Activated T-cell treated with anti-CD3 and anti-CD28 coated beads, Interleukin-2, amount 50 U/mL, for 4 hours (primary cell): ENCODE data around the gene NPTXR. TPM values are rescaled to one million over a fixed set of nuclear protein-coding genes. Genes with fewer than 3 reads are reported as not detected.

Experiments
- ATAC-seq, 2 donors: fragments of 200-7000 bp; cut with Tn5 transposase; one replicate each; pipeline ENCODE4 v1.10.0; 2021
- DNase-seq: peaks from one replicate; pipeline ENCODE4 v3.0.0-alpha.2; 2020
- H3K27me3 Mint-ChIP-seq: one replicate; pipeline ENCODE4 v1.8.0; 2021; ENCODE audit warnings: low read depth, mixed read lengths
- H3K36me3 Mint-ChIP-seq: one replicate; pipeline ENCODE4 v1.8.0; 2022; ENCODE audit warnings: mixed read lengths; ENCODE audit not compliant: insufficient read depth
- H3K4me1 Mint-ChIP-seq: one replicate; pipeline ENCODE4 v1.8.0; 2021; ENCODE audit warnings: low read depth, mixed read lengths
- H3K4me3 Mint-ChIP-seq: one replicate; pipeline ENCODE4 v1.8.0; 2021; ENCODE audit warnings: mild to moderate bottlenecking, moderate library complexity, mixed read lengths
- H3K9me3 Mint-ChIP-seq: one replicate; pipeline ENCODE4 v1.8.0; 2021; ENCODE audit warnings: mixed read lengths
- total RNA-seq, 3 donors: library from RNA; stranded (reverse); gene quantifications; one replicate each; pipeline ENCODE4 v1.2.1, GENCODE V29; 2021

Gene NPTXR
- total RNA-seq, 3 donors from 2014 or later = 2.0 to 2.5 (median 2.2) TPM

DNA sequence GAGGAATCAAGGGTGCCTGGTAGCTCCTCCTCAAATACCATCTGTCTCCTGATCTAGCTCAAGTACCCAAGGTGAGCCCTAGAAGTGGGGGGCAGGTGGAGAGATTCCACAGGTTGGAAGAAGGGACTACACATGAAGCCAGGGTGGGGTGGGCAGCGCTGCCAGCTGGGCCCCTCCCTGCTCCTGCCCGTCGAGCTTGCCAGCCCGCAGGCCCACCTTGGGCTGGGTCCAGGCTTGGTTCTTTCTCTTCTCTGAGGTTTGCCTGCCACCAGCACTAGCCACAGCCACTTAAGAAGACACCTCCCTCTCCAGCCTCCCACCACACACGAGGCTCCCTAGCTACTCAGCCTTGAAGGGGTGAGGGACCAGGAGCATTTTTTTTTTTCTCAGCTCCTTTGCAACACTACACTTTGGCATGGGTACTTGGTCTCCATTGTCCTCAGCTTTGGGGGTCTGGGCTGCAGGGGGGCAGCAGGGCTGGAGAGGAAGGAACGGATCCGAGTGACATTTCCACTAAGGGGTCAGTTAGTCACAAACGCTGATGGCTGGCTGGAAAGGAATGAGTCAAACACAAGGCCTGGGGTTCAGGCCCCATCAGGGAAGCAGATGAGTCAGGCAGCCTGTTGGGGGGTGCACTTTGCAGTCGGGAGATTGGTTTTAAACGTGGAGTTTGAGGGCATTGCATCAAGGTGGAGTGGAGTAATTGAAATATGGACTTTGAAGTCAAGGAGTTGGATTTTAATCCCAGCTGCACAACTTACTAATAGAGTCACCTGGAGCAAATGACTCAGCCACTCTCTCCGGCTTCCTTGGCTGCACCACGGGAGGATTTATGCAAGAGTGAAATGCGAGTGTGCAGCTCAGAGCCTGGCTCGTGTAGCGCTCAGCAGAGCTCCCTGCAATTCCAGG is 7.4 kb upstream of the NPTXR start:
- Mint-ChIP-seq H3K4me3 (no peak overlapping the region), H3K4me1 (no peaks in the 10 kb centered on the region), H3K9me3 (no peaks in the 10 kb centered on the region), H3K36me3 (no peaks in the 10 kb centered on the region), H3K27me3 (peaks cover 6% of the 10 kb centered on the region)
- DNase-seq (no peak), ATAC-seq (no peak)

DNA sequence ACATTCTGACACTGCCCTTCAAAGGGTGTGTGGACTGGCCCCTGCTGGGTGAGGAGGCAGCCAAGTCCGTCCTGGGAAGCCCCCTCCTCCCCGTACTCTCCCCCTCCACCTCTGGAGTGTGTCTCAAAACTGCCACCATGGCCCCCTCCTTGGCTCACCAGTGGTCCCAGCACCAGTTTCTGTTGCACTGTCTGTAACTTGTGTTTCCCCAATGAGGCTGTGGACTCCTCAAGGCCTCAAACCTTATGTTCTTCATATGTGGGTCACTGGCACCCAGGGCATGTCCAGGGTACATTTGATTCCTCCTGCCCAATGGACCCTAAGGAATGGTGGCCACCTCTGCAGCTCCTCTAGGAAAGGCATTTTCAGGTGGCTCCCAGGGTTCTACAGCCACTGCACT is 6.6 kb upstream of the NPTXR start:
- Mint-ChIP-seq H3K4me1 (no peaks in the 10 kb centered on the region), H3K4me3 (no peak overlapping the region), H3K27me3 (peaks cover 7% of the 10 kb centered on the region), H3K36me3 (no peaks in the 10 kb centered on the region), H3K9me3 (no peaks in the 10 kb centered on the region)
- DNase-seq (no peak), ATAC-seq (no peak)

DNA sequence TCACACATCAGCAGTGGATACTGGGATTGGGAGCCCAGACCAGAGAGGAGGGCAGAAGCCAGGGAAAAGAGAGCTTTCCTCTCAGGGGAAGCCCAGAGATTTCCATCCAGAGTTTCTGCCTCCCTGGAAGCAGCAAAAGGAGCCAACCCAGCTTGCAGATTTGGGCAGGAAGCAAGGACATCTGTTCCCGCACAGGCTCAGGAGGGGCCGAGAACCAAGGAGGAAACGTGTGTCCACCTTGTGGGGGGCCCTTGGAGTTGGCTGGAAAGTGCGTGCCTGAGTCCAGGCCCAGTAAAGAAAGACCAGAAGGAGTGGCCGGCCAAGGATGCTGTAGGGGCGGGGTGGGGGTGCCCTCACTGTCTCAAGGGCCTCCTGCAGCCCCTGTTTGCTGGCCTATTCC is 6.0 kb upstream of the NPTXR start:
- H3K4me3 Mint-ChIP-seq = no peak overlapping the region
- no peaks in the 10 kb centered on the region for H3K9me3 Mint-ChIP-seq
- H3K36me3 Mint-ChIP-seq = no peaks in the 10 kb centered on the region
- no peaks in the 10 kb centered on the region for H3K4me1 Mint-ChIP-seq
- peaks cover 11% of the 10 kb centered on the region for H3K27me3 Mint-ChIP-seq
- ATAC-seq (no peak), DNase-seq (no peak)

DNA sequence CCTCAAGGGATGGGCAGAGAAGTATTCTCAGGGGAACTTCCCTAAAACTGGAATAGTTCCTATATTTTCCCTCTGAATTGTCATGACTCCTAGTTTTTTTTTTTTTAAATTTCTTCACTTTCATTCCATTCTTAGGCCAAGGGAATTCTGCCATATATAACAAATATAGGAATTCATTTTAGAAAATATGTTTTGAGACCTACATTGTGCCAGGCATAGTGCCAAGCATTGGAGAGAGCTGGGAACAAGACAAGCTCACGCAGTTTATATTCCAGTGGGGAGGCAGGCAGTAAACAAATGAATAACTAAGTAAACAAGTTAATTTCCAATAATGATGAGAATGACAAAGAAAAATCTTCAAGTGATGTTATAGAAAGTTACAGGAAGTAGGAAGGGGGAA is 2.6 kb upstream of the NPTXR start:
- ATAC-seq = no peak
- Mint-ChIP-seq H3K27me3 (peaks cover 20% of the 10 kb centered on the region), H3K4me1 (peaks cover 10% of the 10 kb centered on the region), H3K4me3 (no peak overlapping the region), H3K36me3 (no peaks in the 10 kb centered on the region), H3K9me3 (no peaks in the 10 kb centered on the region)
- DNase-seq = no peak

DNA sequence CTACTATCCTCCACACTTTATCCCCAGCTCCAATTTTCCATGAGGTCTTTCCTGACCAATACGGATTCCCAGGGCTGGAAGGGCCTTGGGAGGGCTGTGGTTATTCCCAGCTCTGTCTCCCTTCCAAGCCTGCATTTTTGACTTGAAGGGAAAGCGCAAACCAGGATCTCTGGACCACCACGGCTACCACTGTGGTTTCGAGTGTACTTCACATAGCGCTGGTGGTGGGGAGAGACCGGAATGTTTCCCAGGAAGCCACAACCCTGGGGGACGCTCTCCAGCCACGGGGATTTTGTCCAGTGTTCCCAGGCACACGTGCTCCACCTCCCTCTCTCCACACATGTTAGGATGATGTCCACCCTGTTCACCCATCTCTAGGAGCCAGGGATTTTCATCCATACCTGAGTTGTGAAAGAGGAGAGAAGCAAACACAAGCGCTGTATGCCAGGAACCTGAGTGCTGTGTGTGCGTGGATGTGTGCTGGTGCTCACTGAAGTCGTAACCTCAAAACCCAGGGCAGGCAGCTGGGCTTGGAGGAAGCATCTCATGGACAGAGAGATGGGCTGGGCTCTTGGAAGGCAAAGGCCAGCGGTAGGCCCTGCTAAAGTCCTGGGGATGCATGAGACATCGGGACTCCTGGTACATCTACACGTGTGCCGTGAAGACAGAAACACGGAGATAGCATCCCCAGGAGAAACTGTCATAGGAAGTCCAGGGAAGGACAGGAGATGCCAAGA is 1.3 kb upstream of the NPTXR start:
- DNase-seq (no peak), ATAC-seq (no peak)
- Mint-ChIP-seq H3K9me3 (no peaks in the 10 kb centered on the region), H3K4me3 (peak overlapping the region; percentile 39), H3K27me3 (peaks cover 26% of the 10 kb centered on the region), H3K36me3 (no peaks in the 10 kb centered on the region), H3K4me1 (peaks cover 14% of the 10 kb centered on the region)

DNA sequence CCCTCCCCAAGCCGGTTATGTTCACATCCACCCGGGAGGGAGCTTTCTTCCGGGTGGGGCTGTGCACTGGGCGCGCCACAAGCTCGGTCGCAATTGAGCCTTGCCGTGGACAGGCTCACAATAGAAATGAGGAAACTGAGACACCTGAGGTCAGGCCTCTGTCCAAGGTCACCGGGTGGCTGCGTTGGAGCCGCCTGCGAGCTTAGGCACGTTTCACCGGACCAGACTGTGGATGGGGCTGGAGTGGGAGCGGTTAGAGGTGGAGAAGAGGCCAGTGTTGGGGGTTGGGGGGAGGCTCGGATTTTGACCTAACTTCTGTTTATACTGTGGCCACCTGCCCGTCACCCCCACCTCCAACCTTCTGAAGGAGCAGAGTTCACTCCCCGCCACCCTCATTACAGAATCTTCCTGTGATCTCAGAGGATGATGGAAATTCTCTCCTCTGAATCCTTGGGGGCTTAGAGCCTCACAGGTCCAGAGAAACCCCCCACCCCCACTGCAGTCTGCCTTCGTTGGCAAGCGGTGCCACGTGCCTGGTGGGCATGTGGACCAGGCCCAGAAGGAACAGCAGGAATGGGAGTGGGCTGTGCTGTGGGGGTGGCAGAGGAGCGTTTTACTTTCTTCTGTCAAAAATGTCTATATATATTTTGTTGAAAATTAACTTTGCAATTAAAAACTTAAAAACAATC is 631 bp upstream of the NPTXR start:
- Mint-ChIP-seq H3K9me3 (no peaks in the 10 kb centered on the region), H3K27me3 (peaks cover 33% of the 10 kb centered on the region), H3K36me3 (no peaks in the 10 kb centered on the region), H3K4me1 (peaks cover 18% of the 10 kb centered on the region), H3K4me3 (peak overlapping the region; percentile 61)
- no peak for DNase-seq
- ATAC-seq = peak in 1 of 2 donors; percentile 2

DNA sequence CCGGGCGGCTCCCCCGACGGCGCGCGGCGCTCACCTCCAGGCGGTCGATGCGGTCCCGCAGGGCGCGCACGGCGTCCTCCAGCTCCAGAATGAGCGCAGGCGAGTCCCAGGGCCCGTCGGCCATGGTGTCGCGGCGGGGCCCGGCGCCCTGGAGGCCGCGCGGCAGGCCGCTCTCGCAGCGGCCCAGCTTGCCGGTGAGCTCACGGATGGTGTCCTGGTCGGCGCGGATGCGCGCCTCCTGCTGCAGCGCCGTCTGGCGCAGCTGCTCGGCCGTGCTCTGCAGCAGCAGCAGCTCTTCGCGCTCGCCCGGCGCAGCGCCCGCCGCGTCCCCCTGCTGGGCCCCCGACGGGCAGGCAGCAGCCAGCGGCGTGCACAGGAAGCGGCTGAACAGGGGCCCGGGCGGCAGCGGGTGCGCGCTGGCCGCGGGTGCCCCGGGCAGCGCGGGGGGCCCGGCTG is 599 bp downstream of the NPTXR start:
- H3K27me3 Mint-ChIP-seq = peaks cover 31% of the 10 kb centered on the region

DNA sequence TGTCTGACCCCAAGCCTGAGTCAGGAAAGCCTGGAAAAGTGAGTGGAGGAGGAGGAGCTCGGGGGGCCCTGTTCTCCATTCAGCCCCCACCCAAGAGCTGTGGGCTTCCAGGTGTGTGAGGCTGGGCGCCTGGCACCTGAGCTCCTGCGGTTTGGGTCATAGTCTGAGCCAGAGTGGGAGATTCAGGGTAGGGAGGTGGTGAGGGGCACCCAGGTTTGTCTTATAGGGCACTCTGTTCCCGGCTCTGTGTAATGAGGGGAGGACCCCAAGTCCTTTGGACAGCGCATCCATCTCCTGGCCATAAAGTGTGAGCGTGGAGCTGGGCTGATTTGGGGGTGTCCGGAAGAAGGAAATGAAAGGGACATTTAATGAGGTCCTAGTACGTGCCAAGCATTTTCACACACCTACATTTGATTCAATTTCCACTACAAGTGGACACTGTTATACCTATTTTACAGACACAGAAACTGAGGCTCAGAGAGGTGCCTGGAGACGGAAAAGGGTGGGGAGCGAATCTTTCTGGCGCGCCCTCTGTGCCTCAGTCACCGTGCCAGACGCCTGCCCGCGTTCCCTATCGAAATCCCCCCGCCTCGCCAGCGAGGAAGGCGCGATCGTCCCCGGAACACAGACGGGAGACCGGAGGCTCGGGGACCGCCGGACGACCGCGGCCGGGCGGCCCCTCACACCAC is 1.2 kb downstream of the NPTXR start:
- peaks cover 31% of the 10 kb centered on the region for H3K27me3 Mint-ChIP-seq
- peak overlapping the region; percentile 75 for H3K4me3 Mint-ChIP-seq
- ATAC-seq (no peak), DNase-seq (no peak)
- peaks cover 18% of the 10 kb centered on the region for H3K4me1 Mint-ChIP-seq
- H3K36me3 Mint-ChIP-seq = no peaks in the 10 kb centered on the region
- no peaks in the 10 kb centered on the region for H3K9me3 Mint-ChIP-seq

More for the DNA sequence above, 599 bp downstream of the NPTXR start:
- DNase-seq (peak; percentile 41), ATAC-seq (peak; percentile 84 to 86)
- H3K9me3 Mint-ChIP-seq = no peaks in the 10 kb centered on the region
- H3K4me1 Mint-ChIP-seq = peaks cover 18% of the 10 kb centered on the region
- no peaks in the 10 kb centered on the region for H3K36me3 Mint-ChIP-seq
- no peak overlapping the region for H3K4me3 Mint-ChIP-seq

DNA sequence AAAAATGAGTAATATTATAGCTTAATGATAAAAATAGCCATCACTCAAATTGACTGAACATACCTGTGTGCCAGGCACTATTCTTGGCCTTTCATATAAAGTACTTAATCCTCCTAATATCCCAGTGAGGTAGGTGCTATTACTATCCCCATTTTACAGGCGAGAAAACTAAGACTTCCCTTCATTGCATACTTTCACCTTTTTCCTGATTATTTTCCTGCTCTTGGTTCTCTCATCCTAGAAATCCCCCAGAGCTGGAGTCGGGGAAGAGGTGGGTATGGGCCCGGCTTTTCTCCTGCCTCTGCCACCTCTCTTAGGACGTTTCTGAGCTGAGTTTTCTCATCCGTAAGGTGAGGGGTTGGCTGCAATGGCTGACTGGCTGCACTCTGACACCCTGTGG is 2.2 kb downstream of the NPTXR start:
- ATAC-seq (no peak), DNase-seq (no peak)
- Mint-ChIP-seq H3K4me1 (peaks cover 18% of the 10 kb centered on the region), H3K9me3 (no peaks in the 10 kb centered on the region), H3K4me3 (no peak overlapping the region), H3K27me3 (peaks cover 31% of the 10 kb centered on the region), H3K36me3 (no peaks in the 10 kb centered on the region)

DNA sequence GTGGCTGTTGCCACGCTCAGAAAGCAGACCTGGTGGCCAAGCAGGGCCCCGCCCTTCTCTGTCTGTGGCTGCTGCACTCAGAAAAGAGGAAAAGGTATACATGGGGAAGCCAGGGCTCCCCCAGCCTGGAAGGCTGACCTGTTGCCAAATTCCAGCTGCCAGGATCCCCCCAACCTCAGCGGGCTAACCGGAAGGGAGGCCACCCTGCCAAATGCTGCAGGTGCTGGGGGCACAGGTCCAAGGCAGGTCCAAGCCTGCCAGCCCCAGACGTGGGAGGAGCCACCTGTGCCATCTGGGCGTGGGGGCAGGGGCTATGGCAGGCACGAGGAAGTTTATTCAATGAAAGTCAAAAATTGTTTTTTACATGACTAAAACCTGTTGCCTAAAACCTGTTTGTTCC is 2.6 kb downstream of the NPTXR start:
- Mint-ChIP-seq H3K4me3 (no peak overlapping the region), H3K4me1 (peaks cover 18% of the 10 kb centered on the region), H3K27me3 (peaks cover 31% of the 10 kb centered on the region), H3K9me3 (no peaks in the 10 kb centered on the region), H3K36me3 (no peaks in the 10 kb centered on the region)
- no peak for DNase-seq
- ATAC-seq = no peak

DNA sequence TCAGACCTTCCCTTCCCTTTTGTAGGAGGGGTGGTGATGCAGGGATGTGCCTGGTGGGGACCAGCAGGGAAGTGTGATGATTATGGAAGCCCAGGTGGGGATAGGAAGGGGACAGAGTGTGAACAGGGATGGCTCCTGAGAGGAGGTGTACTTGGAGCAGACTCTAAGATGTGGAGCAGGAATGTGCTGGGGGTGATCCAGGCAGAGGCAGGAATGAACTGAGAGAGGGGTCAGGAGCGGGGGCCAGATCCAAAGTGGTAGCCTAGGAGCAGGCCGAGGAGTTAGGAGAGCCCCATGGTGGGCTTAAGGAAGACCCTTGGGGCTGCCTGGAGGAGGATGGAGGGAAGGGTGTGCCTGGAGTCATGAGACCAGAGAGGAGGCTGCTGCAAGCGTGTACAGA is 3.7 kb downstream of the NPTXR start:
- Mint-ChIP-seq H3K9me3 (no peaks in the 10 kb centered on the region), H3K4me1 (peaks cover 18% of the 10 kb centered on the region), H3K36me3 (no peaks in the 10 kb centered on the region), H3K4me3 (no peak overlapping the region), H3K27me3 (peaks cover 27% of the 10 kb centered on the region)
- no peak for ATAC-seq
- no peak for DNase-seq

DNA sequence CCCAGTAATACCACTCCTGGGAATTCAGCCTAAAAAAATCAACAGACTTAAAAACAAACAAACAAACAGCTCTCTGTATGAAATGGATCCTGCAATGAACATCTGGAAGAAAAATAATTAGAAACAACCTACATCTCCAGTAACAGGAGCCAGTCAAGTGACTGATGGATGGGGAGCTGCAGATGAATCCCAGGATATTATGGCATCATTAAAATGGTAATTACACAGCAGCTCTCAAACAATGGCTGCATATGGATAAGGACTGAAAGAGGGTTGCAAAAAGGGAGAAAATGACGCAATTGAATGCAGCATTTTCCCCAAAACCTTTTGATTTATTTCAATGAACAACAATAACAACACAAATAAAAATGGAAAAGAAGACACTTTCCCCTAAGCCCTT is 4.1 kb downstream of the NPTXR start:
- H3K9me3 Mint-ChIP-seq = no peaks in the 10 kb centered on the region
- no peaks in the 10 kb centered on the region for H3K36me3 Mint-ChIP-seq
- H3K4me3 Mint-ChIP-seq = no peak overlapping the region
- ATAC-seq (no peak), DNase-seq (no peak)
- peaks cover 18% of the 10 kb centered on the region for H3K4me1 Mint-ChIP-seq
- peaks cover 27% of the 10 kb centered on the region for H3K27me3 Mint-ChIP-seq

DNA sequence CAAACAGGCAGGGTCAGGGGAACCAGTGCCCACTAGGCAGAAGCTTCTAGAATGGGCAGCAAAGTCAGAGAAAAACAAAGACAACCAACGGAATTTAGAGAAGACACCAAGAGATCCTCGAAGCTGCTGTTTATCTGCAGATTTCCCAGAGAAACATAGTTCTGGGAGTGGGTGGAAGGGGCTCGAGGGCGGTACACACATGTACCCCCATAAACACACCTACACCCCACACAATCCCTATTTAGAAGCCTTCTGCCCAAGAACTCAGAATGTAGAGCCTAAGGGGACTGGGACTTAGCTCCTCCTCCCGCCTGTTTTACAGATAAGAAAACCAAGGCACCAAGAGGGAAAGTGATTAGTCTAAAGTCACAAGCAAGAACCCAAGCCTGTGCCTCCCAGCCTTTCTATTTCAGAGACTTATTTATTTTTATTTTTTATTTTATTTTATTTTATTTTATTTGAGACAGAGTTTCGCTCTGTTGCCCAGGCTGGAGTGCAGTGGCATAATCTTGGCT is 6.4 kb downstream of the NPTXR start:
- ATAC-seq = no peak
- Mint-ChIP-seq H3K36me3 (no peaks in the 10 kb centered on the region), H3K27me3 (peaks cover 21% of the 10 kb centered on the region), H3K9me3 (no peaks in the 10 kb centered on the region), H3K4me1 (peaks cover 12% of the 10 kb centered on the region), H3K4me3 (no peak overlapping the region)
- DNase-seq = no peak

DNA sequence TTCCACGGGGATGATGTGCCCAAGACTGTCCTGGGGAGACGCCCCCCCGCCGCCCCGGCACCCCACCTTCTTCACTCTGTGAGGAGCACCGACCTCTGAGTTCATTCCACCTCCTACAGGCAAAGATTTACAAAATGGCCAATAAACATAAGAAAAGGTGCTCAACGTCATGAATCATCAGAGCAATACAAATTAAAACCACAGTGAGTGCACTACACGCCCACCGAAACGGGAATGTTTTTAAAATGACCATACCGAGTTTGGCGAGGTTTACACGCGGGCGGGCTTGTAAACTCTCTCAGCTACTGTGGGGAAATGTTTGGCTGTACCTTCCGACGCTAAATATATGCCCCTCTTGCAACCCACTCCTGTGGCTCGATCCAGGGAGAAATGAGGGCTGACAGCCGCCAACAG is 7.9 kb downstream of the NPTXR start:
- Mint-ChIP-seq H3K4me1 (peaks cover 8% of the 10 kb centered on the region), H3K27me3 (peaks cover 13% of the 10 kb centered on the region), H3K4me3 (no peak overlapping the region)

More for the DNA sequence above, 7.9 kb downstream of the NPTXR start:
- Mint-ChIP-seq H3K9me3 (no peaks in the 10 kb centered on the region), H3K36me3 (no peaks in the 10 kb centered on the region)
- no peak for ATAC-seq
- no peak for DNase-seq
